Measurements from ENCODE around the gene SLC2A13.

SLC2A13 gene

DNA sequence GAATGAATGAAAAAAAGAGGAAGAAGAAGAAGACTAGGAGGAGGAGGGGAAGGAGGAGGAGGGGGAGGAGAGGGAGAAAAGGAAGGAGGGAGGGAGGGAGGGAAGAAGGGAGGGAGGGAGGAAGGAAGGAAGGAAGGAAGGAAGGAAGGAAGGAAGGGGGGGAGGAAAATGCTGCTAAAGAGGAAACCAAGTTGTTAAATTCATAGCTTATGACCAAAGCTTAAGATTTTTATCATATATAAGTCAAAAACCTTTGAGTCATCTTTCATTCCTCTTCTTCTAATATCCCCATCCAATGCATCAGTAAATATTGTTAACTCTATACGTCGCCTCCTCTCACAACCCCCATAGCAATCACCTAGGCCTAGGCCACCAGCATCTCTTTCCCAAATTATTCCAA, 117.3 kb downstream of the SLC2A13 start:
- Histone ChIP-seq H3K9ac (ENCODE audit: low read length) (no peak overlapping the region), H4K8ac (ENCODE audit: low read length) (no peak overlapping the region), H2BK12ac (ENCODE audit: low read length in 2 of 2) (no peak overlapping the region), H3K4me3 (ENCODE audit: insufficient read depth in 1 of 2, low read depth in 1 of 2, low read length in 2 of 2) (no peak overlapping the region), H3K14ac (ENCODE audit: low read length in 2 of 2) (no peak overlapping the region), H2AK5ac (ENCODE audit: low read length, severe bottlenecking) (no peak overlapping the region), H3K27ac (ENCODE audit: low read length, poor library complexity, severe bottlenecking) (no peak overlapping the region), H2BK5ac (ENCODE audit: low read depth, low read length, poor library complexity, severe bottlenecking) (no peak overlapping the region), H3K18ac (ENCODE audit: low read depth in 1 of 2, low read length in 2 of 2) (no peak overlapping the region), H2BK15ac (ENCODE audit: low read depth, poor library complexity, severe bottlenecking) (no peak overlapping the region), H2AFZ (ENCODE audit: low read depth, low read length) (no peak overlapping the region), H3K23ac (ENCODE audit: low read length in 2 of 2) (no peak overlapping the region), H3K4me2 (ENCODE audit: low read length, poor library complexity, severe bottlenecking) (no peak overlapping the region), H4K91ac (ENCODE audit: low read length) (no peak overlapping the region), H2BK120ac (ENCODE audit: low read depth, low read length) (no peak overlapping the region), H3K36me3 (ENCODE audit: control insufficient read depth in 1 of 2, insufficient read depth in 2 of 2, low read depth in 1 of 2, low read length in 2 of 2) (no peaks in the 10 kb centered on the region), H3K79me1 (replicated peaks; ENCODE audit: low read length, poor library complexity, severe bottlenecking) (no peaks in the 10 kb centered on the region), H3K27me3 (ENCODE audit: control insufficient read depth in 1 of 2, insufficient read depth in 1 of 2, low read length in 2 of 2) (no peaks in the 10 kb centered on the region), H3K9me3 (ENCODE audit: control insufficient read depth, low read length) (no peaks in the 10 kb centered on the region), H3K4ac (ENCODE audit: low read depth in 1 of 2, low read length in 2 of 2) (no peak overlapping the region), H3K4me1 (ENCODE audit: control insufficient read depth, insufficient read depth, low read depth, low read length) (no peaks in the 10 kb centered on the region)
- 95% methylated on average over 2 of the region's 2 CpGs for WGBS
- no peak for DNase-seq

DNA sequence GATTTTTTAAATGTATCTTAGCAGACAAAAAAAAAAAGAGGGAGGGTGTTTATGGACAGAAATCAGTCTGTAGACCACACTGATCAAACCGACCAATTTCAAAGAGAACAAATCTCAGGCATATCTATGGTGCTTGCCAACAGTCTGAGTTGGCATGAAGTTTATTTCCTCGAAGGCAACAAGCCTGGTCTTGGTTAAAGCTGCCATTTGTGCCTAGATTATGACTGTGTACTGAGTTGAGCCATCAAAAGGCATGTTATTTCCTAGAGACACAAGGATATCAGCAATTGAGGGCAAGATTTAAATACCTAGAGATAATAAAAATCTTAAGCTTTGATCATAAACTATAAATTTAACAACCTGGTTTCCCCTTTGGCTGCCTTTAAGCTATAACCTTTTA, 119.2 kb downstream of the SLC2A13 start:
- Histone ChIP-seq H2BK12ac (ENCODE audit: low read length in 2 of 2) (no peak overlapping the region), H3K9ac (ENCODE audit: low read length) (no peak overlapping the region), H3K36me3 (ENCODE audit: control insufficient read depth in 1 of 2, insufficient read depth in 2 of 2, low read depth in 1 of 2, low read length in 2 of 2) (no peaks in the 10 kb centered on the region), H3K14ac (ENCODE audit: low read length in 2 of 2) (no peak overlapping the region), H3K79me1 (replicated peaks; ENCODE audit: low read length, poor library complexity, severe bottlenecking) (no peaks in the 10 kb centered on the region), H2BK120ac (ENCODE audit: low read depth, low read length) (no peak overlapping the region), H3K4me2 (ENCODE audit: low read length, poor library complexity, severe bottlenecking) (no peak overlapping the region), H2BK15ac (ENCODE audit: low read depth, poor library complexity, severe bottlenecking) (no peak overlapping the region), H2AFZ (ENCODE audit: low read depth, low read length) (no peak overlapping the region), H3K23ac (ENCODE audit: low read length in 2 of 2) (no peak overlapping the region), H3K27ac (ENCODE audit: low read length, poor library complexity, severe bottlenecking) (no peak overlapping the region), H3K4me1 (ENCODE audit: control insufficient read depth, insufficient read depth, low read depth, low read length) (no peaks in the 10 kb centered on the region), H3K9me3 (ENCODE audit: control insufficient read depth, low read length) (no peaks in the 10 kb centered on the region), H3K18ac (ENCODE audit: low read depth in 1 of 2, low read length in 2 of 2) (no peak overlapping the region), H2BK5ac (ENCODE audit: low read depth, low read length, poor library complexity, severe bottlenecking) (no peak overlapping the region), H3K4me3 (ENCODE audit: insufficient read depth in 1 of 2, low read depth in 1 of 2, low read length in 2 of 2) (no peak overlapping the region), H4K8ac (ENCODE audit: low read length) (no peak overlapping the region), H3K27me3 (ENCODE audit: control insufficient read depth in 1 of 2, insufficient read depth in 1 of 2, low read length in 2 of 2) (no peaks in the 10 kb centered on the region), H4K91ac (ENCODE audit: low read length) (no peak overlapping the region), H3K4ac (ENCODE audit: low read depth in 1 of 2, low read length in 2 of 2) (no peak overlapping the region), H2AK5ac (ENCODE audit: low read length, severe bottlenecking) (no peak overlapping the region)
- WGBS = 95% methylated on average over 2 of the region's 2 CpGs
- DNase-seq = no peak

DNA sequence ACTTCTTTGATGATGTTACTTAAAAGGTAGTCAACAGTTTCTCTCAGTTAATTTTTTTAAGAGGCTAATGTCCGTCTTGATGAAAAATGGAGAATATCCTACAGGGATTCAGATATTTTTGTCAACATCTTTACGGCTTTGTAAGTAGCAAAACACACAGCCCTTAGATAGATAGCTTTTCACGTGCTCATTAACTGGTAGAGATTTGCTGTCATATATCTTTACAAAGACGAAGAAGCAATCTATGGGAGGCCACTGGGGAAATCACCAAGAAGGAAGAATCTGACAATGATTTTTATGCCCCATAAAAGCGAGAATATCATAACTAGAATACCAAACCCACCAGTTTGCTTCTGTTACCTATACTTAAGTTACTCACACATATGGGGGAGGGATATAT, 121.2 kb downstream of the SLC2A13 start:
- H2AFZ ChIP-seq (ENCODE audit: low read depth, low read length) = no peak overlapping the region
- no peak overlapping the region for H3K27ac ChIP-seq (ENCODE audit: low read length, poor library complexity, severe bottlenecking)
- H2AK5ac ChIP-seq (ENCODE audit: low read length, severe bottlenecking) = no peak overlapping the region
- no peak overlapping the region for H4K8ac ChIP-seq (ENCODE audit: low read length)
- no peaks in the 10 kb centered on the region for H3K36me3 ChIP-seq (ENCODE audit: control insufficient read depth in 1 of 2, insufficient read depth in 2 of 2, low read depth in 1 of 2, low read length in 2 of 2)
- H3K4me3 ChIP-seq (ENCODE audit: insufficient read depth in 1 of 2, low read depth in 1 of 2, low read length in 2 of 2) = no peak overlapping the region
- no peaks in the 10 kb centered on the region for H3K4me1 ChIP-seq (ENCODE audit: control insufficient read depth, insufficient read depth, low read depth, low read length)
- no peaks in the 10 kb centered on the region for H3K79me1 ChIP-seq (replicated peaks; ENCODE audit: low read length, poor library complexity, severe bottlenecking)
- 94% methylated on average over 4 of the region's 5 CpGs for WGBS
- H3K23ac ChIP-seq (ENCODE audit: low read length in 2 of 2) = no peak overlapping the region
- no peak overlapping the region for H2BK5ac ChIP-seq (ENCODE audit: low read depth, low read length, poor library complexity, severe bottlenecking)
- H3K9ac ChIP-seq (ENCODE audit: low read length) = no peak overlapping the region
- no peak for DNase-seq
- H3K27me3 ChIP-seq (ENCODE audit: control insufficient read depth in 1 of 2, insufficient read depth in 1 of 2, low read length in 2 of 2) = no peaks in the 10 kb centered on the region
- no peak overlapping the region for H2BK120ac ChIP-seq (ENCODE audit: low read depth, low read length)
- H3K4me2 ChIP-seq (ENCODE audit: low read length, poor library complexity, severe bottlenecking) = no peak overlapping the region
- no peak overlapping the region for H4K91ac ChIP-seq (ENCODE audit: low read length)
- H3K9me3 ChIP-seq (ENCODE audit: control insufficient read depth, low read length) = no peaks in the 10 kb centered on the region
- H2BK15ac ChIP-seq (ENCODE audit: low read depth, poor library complexity, severe bottlenecking) = no peak overlapping the region
- no peak overlapping the region for H3K4ac ChIP-seq (ENCODE audit: low read depth in 1 of 2, low read length in 2 of 2)
- H2BK12ac ChIP-seq (ENCODE audit: low read length in 2 of 2) = no peak overlapping the region
- no peak overlapping the region for H3K14ac ChIP-seq (ENCODE audit: low read length in 2 of 2)
- H3K18ac ChIP-seq (ENCODE audit: low read depth in 1 of 2, low read length in 2 of 2) = no peak overlapping the region

DNA sequence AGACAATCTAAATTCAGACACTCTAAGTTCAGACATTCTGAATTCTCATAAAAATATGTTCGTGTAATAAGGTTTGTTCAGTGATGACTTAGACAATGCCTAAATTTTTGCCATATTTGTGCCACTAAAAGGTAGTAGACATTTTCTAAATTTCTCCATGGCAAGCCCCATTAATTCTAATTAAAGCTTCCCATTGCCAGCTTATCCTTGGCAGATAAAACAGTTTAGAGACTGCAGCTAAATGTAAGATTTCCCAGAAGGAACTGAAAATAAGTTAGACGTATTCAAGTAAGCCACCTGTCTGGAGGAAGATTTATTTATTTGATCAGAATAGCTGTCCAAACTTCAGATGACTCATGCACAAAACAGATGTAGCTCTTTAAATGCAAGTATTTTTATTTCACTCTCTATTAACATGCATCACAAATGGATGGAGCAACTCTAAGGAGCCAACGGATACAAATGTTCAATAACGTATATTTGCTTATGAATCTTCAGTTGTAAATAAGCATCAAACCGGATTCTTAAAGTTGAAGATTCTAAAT, 130.4 kb downstream of the SLC2A13 start:
- no peak overlapping the region for H3K27ac ChIP-seq (ENCODE audit: low read length, poor library complexity, severe bottlenecking)
- 94% methylated on average over 3 of the region's 5 CpGs for WGBS

More for the DNA sequence above, 130.4 kb downstream of the SLC2A13 start:
- Histone ChIP-seq H3K9ac (ENCODE audit: low read length) (no peak overlapping the region), H3K4ac (ENCODE audit: low read depth in 1 of 2, low read length in 2 of 2) (no peak overlapping the region), H3K9me3 (ENCODE audit: control insufficient read depth, low read length) (no peaks in the 10 kb centered on the region), H3K18ac (ENCODE audit: low read depth in 1 of 2, low read length in 2 of 2) (no peak overlapping the region), H2BK12ac (ENCODE audit: low read length in 2 of 2) (no peak overlapping the region), H4K91ac (ENCODE audit: low read length) (no peak overlapping the region), H3K4me2 (ENCODE audit: low read length, poor library complexity, severe bottlenecking) (no peak overlapping the region), H3K79me1 (replicated peaks; ENCODE audit: low read length, poor library complexity, severe bottlenecking) (peaks cover 2% of the 10 kb centered on the region), H4K8ac (ENCODE audit: low read length) (no peak overlapping the region), H2AK5ac (ENCODE audit: low read length, severe bottlenecking) (no peak overlapping the region), H2BK15ac (ENCODE audit: low read depth, poor library complexity, severe bottlenecking) (no peak overlapping the region), H3K23ac (ENCODE audit: low read length in 2 of 2) (no peak overlapping the region), H2BK5ac (ENCODE audit: low read depth, low read length, poor library complexity, severe bottlenecking) (no peak overlapping the region), H2AFZ (ENCODE audit: low read depth, low read length) (no peak overlapping the region), H3K14ac (ENCODE audit: low read length in 2 of 2) (no peak overlapping the region), H3K27me3 (ENCODE audit: control insufficient read depth in 1 of 2, insufficient read depth in 1 of 2, low read length in 2 of 2) (no peaks in the 10 kb centered on the region), H3K4me1 (ENCODE audit: control insufficient read depth, insufficient read depth, low read depth, low read length) (no peaks in the 10 kb centered on the region), H3K36me3 (ENCODE audit: control insufficient read depth in 1 of 2, insufficient read depth in 2 of 2, low read depth in 1 of 2, low read length in 2 of 2) (no peaks in the 10 kb centered on the region), H3K4me3 (ENCODE audit: insufficient read depth in 1 of 2, low read depth in 1 of 2, low read length in 2 of 2) (no peak overlapping the region), H2BK120ac (ENCODE audit: low read depth, low read length) (no peak overlapping the region)
- peak; percentile 10 for DNase-seq

Measured in mesenchymal stem cell (in vitro differentiated cells and primary cell).